Hippocampal formation (tissue), 2 donors: ENCODE results near the gene FARP1.

Experiments used
- DNase-seq, 2 donors: peaks; one replicate each; lab custom pipeline; 2025; lab: John Stamatoyannopoulos, UW

FARP1 gene

GRCh38 chr13:98444381-98444780, 301.5 kb downstream of the FARP1 start:
- DNase-seq: no peak

DNA sequence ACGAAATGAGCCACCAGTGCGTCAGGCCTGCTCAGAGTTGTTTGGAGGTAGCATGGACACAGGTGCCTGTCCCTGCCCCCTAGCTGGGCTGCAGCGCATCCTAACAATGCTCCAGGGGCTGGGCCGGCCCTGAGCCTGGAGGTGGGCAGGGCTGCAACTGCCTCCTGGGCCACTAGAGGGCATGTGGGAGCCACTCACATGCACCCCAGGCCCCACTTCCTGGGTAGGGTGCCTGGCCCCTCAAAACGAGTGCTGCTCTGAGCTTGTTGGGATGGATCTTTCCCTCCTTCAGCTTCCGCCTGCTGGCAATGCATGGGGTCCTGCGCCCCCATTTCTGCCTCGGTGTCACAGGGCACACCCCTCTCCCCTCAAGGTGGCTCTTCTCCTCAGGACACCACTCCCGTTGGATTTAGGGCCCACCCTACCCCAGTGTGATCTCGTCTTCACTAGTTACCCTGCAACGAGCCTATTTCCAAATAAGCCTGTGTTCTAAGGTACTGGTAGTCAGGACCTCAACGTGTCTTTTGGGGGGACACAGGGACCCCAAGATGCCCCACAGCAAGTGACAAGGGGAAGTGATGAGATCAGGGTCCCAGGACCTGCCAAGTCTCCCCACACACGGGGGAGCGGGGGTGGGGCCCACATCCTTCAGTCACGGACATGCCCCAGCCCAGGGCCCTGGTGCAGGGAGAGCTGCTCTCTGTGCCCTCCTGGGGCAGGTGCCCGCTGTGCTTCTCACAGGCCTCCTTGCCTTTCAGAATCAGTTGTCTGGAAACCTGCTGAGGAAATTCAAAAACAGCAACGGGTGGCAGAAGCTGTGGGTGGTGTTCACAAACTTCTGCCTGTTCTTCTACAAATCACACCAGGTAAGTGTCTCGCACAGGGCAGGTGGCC, 302.7 kb downstream of the FARP1 start:
- peak; percentile 12 to 26 for DNase-seq

GRCh38 chr13:98446234-98446621, 303.3 kb downstream of the FARP1 start:
- no peak for DNase-seq

DNA sequence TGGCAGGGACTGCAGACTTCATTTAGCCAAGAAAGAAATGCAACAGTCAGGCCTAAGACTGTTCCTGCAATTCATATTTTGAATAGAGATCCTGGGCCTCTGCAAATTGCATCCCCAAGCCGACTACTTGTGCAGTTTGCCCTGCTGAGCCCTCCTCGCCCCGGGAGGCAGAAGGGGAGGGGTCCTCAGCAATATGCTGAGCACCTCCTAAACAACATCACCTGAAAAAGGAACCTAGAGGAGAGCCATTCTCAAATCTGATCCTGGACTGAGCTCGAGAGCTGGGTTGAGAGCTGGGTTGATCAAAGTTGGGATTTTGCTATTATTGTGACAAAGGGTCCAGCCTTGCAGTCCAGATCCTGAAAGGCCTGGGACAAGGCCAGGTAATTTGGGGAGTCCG, 304.2 kb downstream of the FARP1 start:
- no peak for DNase-seq

- DNase-seq: peak; percentile 63
These were observed 305.2 kb downstream of the FARP1 start for GRCh38 chr13:98447881-98448641.

GRCh38 chr13:98448642-98448928, 305.7 kb downstream of the FARP1 start:
- no peak for DNase-seq

DNA sequence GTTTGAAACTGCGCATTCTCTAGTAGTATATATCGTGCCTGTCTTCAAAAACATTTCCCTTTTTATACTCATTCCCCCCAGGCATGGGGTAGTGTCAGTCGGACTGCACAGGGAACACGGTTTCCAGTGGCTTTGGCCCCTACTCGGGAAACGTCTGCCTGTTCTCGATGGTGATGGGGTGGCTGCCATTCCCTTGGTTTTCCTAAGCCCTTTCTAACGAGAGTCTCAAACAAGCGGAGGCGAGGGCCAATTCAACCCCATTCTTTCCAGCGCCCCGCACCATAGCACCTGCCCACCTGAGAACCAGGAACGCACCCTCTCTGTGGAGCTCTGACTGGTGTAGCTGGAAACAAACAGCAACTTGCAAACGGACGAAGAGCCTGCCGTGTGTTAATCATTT, 306.4 kb downstream of the FARP1 start:
- DNase-seq: no peak

DNA sequence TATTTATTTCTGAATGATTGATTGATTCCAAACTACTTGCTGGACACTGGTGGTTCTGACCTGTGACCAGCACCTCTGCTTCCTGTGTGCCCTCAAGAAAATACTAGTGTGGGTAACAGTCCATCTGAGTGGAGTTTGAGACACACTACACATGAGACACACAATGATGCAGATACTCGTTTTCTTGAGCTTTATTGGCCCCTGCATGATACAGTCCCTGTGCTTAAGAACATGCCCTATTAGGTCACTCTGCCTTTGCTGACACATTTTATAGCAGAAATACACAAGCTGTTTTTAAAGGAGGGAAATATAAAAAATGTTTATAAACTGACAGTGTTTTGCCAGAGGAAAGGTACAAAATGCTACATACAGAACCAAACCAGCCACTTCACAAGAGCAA, 307.1 kb downstream of the FARP1 start:
- no peak for DNase-seq

DNA sequence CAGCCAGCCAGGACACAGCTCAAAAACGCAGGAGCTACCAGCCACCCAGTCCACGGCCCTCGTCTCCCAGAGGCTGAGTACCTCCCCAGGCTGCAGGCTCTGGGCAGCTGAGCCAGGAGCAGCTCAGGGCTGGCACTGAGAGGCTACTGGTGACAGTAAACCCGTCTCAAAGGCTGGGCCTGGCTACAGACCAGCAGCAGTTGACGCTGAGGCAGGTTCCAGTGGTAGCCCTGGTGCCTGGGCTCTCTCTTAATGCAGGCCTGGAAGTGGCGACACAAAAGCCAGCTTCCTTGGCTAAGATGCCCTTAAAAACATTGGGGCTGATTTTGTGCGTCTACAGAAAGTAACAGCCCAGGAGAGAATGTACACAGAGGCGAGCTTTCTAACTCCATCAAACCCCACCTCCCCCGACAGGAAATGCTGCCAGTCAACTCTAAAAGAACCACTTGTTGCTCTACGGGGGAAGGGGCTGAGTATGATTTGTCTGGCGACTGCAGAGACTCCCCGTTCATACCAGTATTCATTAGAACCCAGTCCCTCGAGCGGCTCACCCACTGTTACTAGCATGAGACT, 307.7 kb downstream of the FARP1 start:
- peak; percentile 34 to 40 for DNase-seq

DNA sequence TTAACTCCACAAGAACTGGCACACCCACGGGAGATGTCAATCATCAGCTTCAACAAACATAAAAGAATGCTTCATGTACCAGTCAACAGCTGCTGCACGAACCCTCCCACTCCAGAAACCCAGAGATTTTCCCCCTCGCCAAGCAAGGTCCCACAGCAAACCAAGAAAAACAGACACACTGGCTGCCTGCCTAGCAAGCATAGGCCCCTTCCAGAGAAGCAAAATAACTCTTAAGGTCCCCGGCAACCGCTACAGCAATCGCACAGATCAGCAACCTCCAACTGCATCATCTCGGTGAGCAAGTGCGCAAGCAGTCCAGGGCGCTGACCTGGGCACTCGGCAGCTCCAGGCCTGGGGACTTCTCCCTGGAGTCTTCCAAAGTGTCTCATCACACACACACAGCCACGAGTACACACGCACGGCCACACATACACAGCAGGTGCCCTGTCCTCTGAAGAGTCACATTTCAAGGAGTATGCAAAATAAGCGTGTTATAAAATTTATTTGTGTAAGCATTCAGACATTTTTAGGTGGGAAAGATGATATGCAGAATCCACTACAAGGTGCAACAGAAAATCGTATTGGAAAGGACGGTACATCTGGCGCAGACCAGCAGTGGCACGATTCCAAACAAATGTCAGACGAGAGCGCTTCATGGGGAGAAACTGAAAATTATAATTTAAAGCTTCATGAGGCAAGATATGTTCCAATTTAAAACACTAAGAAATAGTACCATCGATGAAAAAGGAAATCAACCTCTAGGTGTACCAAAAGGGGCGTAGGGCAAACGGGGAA, 309.0 kb downstream of the FARP1 start:
- DNase-seq: peak; percentile 30 to 55

GRCh38 chr13:98452851-98453843, 310.3 kb downstream of the FARP1 start:
- no peak for DNase-seq

GRCh38 chr13:98454389-98454881, 311.5 kb downstream of the FARP1 start:
- DNase-seq: peak in 1 of 2 donors; percentile 46

DNA sequence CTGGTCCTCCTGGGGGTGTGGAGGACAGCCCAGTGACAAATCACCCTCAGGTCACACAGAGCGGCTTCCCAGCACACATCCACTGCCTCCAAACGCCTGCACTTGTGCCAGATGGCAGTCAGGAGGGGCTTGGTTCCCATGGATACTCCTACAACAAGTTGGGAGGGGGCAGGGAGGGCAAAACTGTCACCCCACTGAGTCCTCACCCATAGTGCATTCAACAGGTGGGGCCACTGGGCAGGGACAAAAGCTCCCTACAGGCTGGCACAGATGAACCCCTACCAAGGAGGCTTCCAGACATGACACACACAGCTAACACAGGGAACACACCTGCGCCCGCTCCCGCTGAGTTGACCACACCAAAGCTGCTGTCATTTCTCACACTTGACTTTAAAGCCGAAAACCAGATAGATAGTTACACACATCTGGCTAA, 313.5 kb downstream of the FARP1 start:
- no peak for DNase-seq

GRCh38 chr13:98457053-98457452, 314.2 kb downstream of the FARP1 start:
- no peak for DNase-seq

GRCh38 chr13:98458431-98458830, 315.5 kb downstream of the FARP1 start:
- DNase-seq: no peak

GRCh38 chr13:98459171-98459681, 316.3 kb downstream of the FARP1 start:
- no peak for DNase-seq

DNA sequence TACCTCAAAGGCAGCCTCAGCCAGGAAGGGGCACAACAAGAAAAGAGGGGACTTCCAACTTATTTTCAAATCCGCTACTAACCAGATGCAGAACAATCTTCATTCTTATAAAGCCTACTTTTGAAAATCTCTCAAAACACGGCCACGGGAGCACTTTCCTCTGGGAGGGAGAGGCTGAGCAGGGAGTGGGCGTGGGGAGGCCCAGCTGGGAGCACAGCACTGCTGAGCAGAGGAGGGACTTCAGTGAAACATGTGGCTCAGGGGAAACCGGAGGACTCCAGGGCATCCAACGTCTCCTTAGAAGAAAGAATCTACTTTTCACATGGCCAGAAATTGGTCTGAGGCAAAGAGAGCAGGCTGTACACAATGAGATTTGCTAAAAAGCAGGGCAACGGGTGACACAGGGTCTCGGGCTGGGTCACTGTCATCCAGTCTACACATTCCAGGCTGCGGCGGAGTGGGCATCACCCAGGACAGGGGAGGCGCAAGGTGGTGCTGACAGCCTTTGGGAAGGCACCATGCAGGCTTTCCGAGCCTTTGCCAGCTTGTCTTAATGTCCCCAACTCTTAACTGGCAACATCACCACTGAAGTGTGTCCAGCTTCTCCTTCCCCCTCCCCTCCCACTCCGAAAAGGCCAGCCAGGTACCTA, 317.0 kb downstream of the FARP1 start:
- no peak for DNase-seq

GRCh38 chr13:98460516-98460915, 317.6 kb downstream of the FARP1 start:
- DNase-seq: no peak

DNA sequence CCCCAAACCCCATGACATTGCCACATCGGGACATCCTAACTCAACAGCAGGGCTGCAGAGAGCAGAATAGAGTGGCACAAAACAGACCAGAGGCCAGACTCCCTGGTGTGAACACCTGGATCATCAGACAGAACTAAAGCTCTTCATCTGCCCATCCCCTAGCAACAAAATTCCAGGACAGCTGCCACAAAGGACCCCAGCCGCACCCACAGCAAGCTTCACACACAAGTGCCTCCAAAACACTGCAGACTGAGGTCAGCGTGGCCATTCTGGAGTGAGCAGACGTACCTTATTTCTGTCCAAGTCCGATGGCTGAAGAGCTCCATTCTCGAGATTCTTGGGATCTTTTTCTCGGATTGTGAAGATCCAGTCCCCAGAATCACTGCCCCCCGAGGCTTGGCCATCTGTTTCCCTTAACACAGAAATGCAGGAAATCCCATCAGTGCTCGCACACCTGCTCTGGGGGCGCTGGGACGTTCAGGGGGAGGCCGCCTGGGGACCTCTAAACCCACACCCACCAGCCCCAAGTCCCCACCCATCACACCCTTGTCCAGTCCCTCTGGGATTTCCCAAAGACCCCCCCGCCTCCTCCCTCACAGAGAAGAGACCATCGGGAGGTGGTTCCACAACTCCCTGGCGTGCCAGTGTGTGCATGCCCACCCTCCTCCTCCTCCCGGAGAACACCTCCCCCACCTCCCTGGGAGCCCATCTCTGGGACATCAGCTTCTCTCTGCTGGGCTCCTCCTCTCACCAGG, 318.8 kb downstream of the FARP1 start:
- DNase-seq: no peak
